GM19099 (cell line): Measurements from ENCODE around the gene TEX14.

ENCODE experiments used
- POLR2A ChIP-seq: IDR thresholded peaks from 3 replicates; pipeline ENCODE4 v1.6.1; 2011; ENCODE audit warnings: low read depth; ENCODE audit not compliant: insufficient read length; ENCODE audit errors: extremely low read depth

The TEX14 gene

GRCh38 chr17:58626905-58627304 is 64.9 kb downstream of the TEX14 start:
- TF ChIP-seq POLR2A = no peak

- TF ChIP-seq POLR2A = no peak
These were observed 67.1 kb downstream of the TEX14 start for GRCh38 chr17:58624751-58625150.

GRCh38 chr17:58621174-58621573 is 70.7 kb downstream of the TEX14 start:
- TF ChIP-seq POLR2A = no peak

GRCh38 chr17:58618336-58618735 is 73.5 kb downstream of the TEX14 start:
- TF ChIP-seq POLR2A = no peak

GRCh38 chr17:58617563-58617962 is 74.3 kb downstream of the TEX14 start:
- no peak for TF ChIP-seq POLR2A

GRCh38 chr17:58615768-58616659 is 75.8 kb downstream of the TEX14 start:
- TF ChIP-seq POLR2A = no peak

GRCh38 chr17:58614859-58615459 is 76.9 kb downstream of the TEX14 start:
- no peak for TF ChIP-seq POLR2A

GRCh38 chr17:58611331-58611730 is 80.5 kb downstream of the TEX14 start:
- TF ChIP-seq POLR2A = no peak

- no peak for TF ChIP-seq POLR2A
These were observed 84.9 kb downstream of the TEX14 start for GRCh38 chr17:58606934-58607333.

- no peak for TF ChIP-seq POLR2A
These were observed 85.9 kb downstream of the TEX14 start for GRCh38 chr17:58605986-58606385.

GRCh38 chr17:58605470-58605869 is 86.4 kb downstream of the TEX14 start:
- no peak for TF ChIP-seq POLR2A

- TF ChIP-seq POLR2A = no peak
These were observed 89.9 kb downstream of the TEX14 start for GRCh38 chr17:58601976-58602375.

GRCh38 chr17:58597371-58597770 is 94.5 kb downstream of the TEX14 start:
- no peak for TF ChIP-seq POLR2A

- no peak for TF ChIP-seq POLR2A
These were observed 96.6 kb downstream of the TEX14 start for GRCh38 chr17:58595194-58595792.

GRCh38 chr17:58593123-58593522 is 98.7 kb downstream of the TEX14 start:
- no peak for TF ChIP-seq POLR2A

- TF ChIP-seq POLR2A = no peak
These were observed 100.4 kb downstream of the TEX14 start for GRCh38 chr17:58591455-58591854.
